Hepatocyte (in vitro differentiated cells): Measurements from ENCODE around the gene STS.

Experiments used
- CTCF ChIP-seq: fragments of 200-600 bp; sonication (generic); IDR thresholded peaks from 2 replicates; pipeline ENCODE4 v1.5.1; 2016; ENCODE audit warnings: antibody characterized with exemption, mild to moderate bottlenecking; ENCODE audit not compliant: poor library complexity
- EZH2 ChIP-seq: fragments of 200-600 bp; sonication (generic); IDR thresholded peaks from 2 replicates; pipeline ENCODE4 v1.6.1; 2016; ENCODE audit warnings: antibody characterized with exemption, mild to moderate bottlenecking, borderline replicate concordance
- EZH2phosphoT487 ChIP-seq: fragments of 200-600 bp; sonication (generic); IDR thresholded peaks from one replicate; pipeline ENCODE4 v1.6.1; 2018; ENCODE audit warnings: antibody characterized with exemption, mild to moderate bottlenecking, low read depth, moderate library complexity; ENCODE audit not compliant: unreplicated experiment, severe bottlenecking

- TF ChIP-seq CTCF, result no peak
- no peak for TF ChIP-seq EZH2
- no peak for TF ChIP-seq EZH2phosphoT487
Measured at GRCh38 chrX:7191681-7192110, 44.2 kb downstream of the STS start.
